Measurements from ENCODE around the gene ABI3BP. TPM values are rescaled to one million over a fixed set of nuclear protein-coding genes. Genes with fewer than 3 reads are reported as not detected.
A peak's percentile ranks its signal among the peaks of the same experiment; 100 is the strongest.
"Not testable (repeated sequence)": the region's sequence is repeated elsewhere in the genome, so short reads cannot be mapped to it uniquely, and the experiment has no call there.

The ABI3BP gene
- total and polyA plus RNA-seq, 7 donors: 1.6 to 23.9 (median 6.9) TPM

GRCh38 chr3:100954199-100954935 lies 38.9 kb downstream of the ABI3BP start:
- intact Hi-C loops (cut with DNase I): no loop called here
- H3K36me3 ChIP-seq (ENCODE audit: insufficient read depth in 1 of 2, low read depth in 1 of 2): no peaks in the 10 kb centered on the region
- H3K27ac ChIP-seq: no peak overlapping the region

GRCh38 chr3:100953103-100953502 lies 40.1 kb downstream of the ABI3BP start:
- Histone ChIP-seq H3K27me3 (ENCODE audit: insufficient read depth in 3 of 3, low read length in 2 of 3) (no peaks in the 10 kb centered on the region), H3K4me3 (no peak overlapping the region), H3K9me3 (no peaks in the 10 kb centered on the region), H3K36me3 (ENCODE audit: insufficient read depth in 1 of 2, low read depth in 1 of 2) (no peaks in the 10 kb centered on the region), H3K27ac (no peak overlapping the region), H3K4me1 (no peaks in the 10 kb centered on the region)
- TF ChIP-seq CTCF (IDR thresholded peaks at IDR 0.05): no peak
- DNase-seq: no peak
- no peak for ATAC-seq
- intact Hi-C loops (cut with DNase I): no loop called here
- WGBS, 3 donors: 74 to 76% (median 75%) methylated on average over 4 of the region's 4 CpGs

More at GRCh38 chr3:100954199-100954935, 38.9 kb downstream of the ABI3BP start:
- ATAC-seq (no peak), DNase-seq (no peak)
- 23 to 47% (median 32%) methylated on average over 3 of the region's 3 CpGs for WGBS, 3 donors
- no peak for TF ChIP-seq CTCF (IDR thresholded peaks at IDR 0.05)
- Histone ChIP-seq H3K4me3 (no peak overlapping the region), H3K9me3 (no peaks in the 10 kb centered on the region), H3K27me3 (ENCODE audit: insufficient read depth in 3 of 3, low read length in 2 of 3) (no peaks in the 10 kb centered on the region), H3K4me1 (no peaks in the 10 kb centered on the region)

GRCh38 chr3:100947119-100947518 lies 46.1 kb downstream of the ABI3BP start:
- no peak for ATAC-seq
- Histone ChIP-seq H3K9me3 (no peaks in the 10 kb centered on the region), H3K4me1 (no peaks in the 10 kb centered on the region), H3K4me3 (no peak overlapping the region), H3K27me3 (ENCODE audit: insufficient read depth in 3 of 3, low read length in 2 of 3) (no peaks in the 10 kb centered on the region), H3K27ac (no peak overlapping the region), H3K36me3 (ENCODE audit: insufficient read depth in 1 of 2, low read depth in 1 of 2) (no peaks in the 10 kb centered on the region)
- intact Hi-C loops (cut with DNase I): no loop called here
- 45 to 68% (median 59%) methylated on average over 3 of the region's 3 CpGs for WGBS, 3 donors
- TF ChIP-seq CTCF (IDR thresholded peaks at IDR 0.05): no peak
- no peak for DNase-seq

- ATAC-seq; H3K36me3 ChIP-seq (ENCODE audit: insufficient read depth in 1 of 2, low read depth in 1 of 2); H3K9me3 ChIP-seq; H3K4me1 ChIP-seq; DNase-seq; H3K27ac ChIP-seq; H3K4me3 ChIP-seq; intact Hi-C loops (cut with DNase I); H3K27me3 ChIP-seq (ENCODE audit: insufficient read depth in 3 of 3, low read length in 2 of 3): not testable (repeated sequence)
- 93 to 98% (median 97%) methylated on average over 2 of the region's 2 CpGs for WGBS, 3 donors
These were observed 47.1 kb downstream of the ABI3BP start for GRCh38 chr3:100946096-100946495.

- Histone ChIP-seq H3K9me3 (no peaks in the 10 kb centered on the region), H3K27ac (no peak overlapping the region), H3K36me3 (ENCODE audit: insufficient read depth in 1 of 2, low read depth in 1 of 2) (no peaks in the 10 kb centered on the region), H3K27me3 (ENCODE audit: insufficient read depth in 3 of 3, low read length in 2 of 3) (no peaks in the 10 kb centered on the region), H3K4me3 (no peak overlapping the region), H3K4me1 (no peaks in the 10 kb centered on the region)
- WGBS, 3 donors: 30 to 50% (median 34%) methylated on average over 2 of the region's 2 CpGs
- ATAC-seq (peak in 1 of 4 donors; percentile 60), DNase-seq (no peak)
- intact Hi-C loops (cut with DNase I): no loop called here
- TF ChIP-seq CTCF (IDR thresholded peaks at IDR 0.05): no peak
These were observed 51.8 kb downstream of the ABI3BP start for GRCh38 chr3:100941451-100941850.

Data from psoas muscle (tissue), 8 donors.